Activated CD8-positive, alpha-beta memory T cell treated with anti-CD3 and anti-CD28 coated beads, Interleukin-2, amount 50 U/mL, for 24 hours (primary cell): ENCODE results near the gene CLEC18A.
"Not testable (repeated sequence)": the region's sequence is repeated elsewhere in the genome, so short reads cannot be mapped to it uniquely, and the experiment has no call there.

Experiments used
- DNase-seq: peaks from one replicate; pipeline ENCODE4 v3.0.0-alpha.2; 2020; ENCODE audit errors: extremely low read depth

CLEC18A gene

DNA sequence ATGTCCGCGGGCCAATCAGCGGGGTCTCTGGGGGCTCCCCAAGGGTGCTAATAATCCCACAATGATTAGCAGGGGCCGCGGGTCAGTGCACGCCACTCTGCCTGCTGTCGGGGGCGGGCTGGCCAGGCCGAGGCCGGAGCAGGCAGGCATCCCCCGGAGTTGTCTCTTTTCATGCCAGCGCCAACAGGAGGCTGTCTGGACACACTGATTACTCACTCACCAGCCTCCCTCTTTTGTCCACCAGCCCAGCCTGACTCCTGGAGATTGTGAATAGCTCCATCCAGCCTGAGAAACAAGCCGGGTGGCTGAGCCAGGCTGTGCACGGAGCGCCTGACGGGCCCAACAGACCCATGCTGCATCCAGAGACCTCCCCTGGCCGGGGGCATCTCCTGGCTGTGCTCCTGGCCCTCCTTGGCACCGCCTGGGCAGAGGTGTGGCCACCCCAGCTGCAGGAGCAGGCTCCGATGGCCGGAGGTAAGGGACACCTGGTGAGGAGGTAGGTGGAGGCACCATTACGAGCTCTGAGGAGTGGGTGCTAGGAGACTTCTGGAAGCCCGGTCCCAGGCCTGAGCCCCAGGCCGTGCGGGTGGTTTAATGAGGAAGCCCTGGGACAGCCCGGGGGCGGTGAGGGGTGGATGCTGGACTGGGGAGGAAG lies at the start of gene CLEC18A:
CLEC18A (plus strand) TSS at position 318 of the 655 bp plus-strand sequence; CDS start at position 351, 33 bp downstream.
- DNase-seq = not testable (repeated sequence)

DNA sequence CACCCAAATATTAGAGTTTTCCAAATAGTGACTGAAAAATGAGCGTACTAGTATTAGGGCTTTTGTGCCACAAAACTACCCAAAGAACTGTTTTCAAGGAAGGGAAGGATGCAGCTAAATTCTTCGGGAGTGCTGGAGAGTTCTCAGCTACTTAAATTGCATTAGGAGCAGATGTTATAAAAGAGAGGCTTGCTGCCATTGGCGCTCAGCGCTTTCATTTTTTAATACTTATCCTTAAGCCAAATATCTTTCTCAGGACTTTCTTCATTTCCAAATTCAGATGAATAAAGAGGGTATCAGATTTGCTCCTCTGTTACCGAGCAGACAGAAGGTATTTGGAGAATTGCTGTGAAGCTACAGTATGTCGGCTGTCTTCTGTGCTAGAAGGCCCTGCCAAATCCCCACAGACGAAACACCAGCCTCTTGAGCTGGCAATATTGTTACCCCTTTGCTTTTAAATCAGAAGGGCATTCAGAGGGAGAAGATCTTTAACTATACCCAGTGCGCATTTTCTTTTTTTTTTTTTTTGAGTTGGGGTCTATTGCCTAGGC lies 47.2 kb upstream of the CLEC18A start:
- DNase-seq = no peak

DNA sequence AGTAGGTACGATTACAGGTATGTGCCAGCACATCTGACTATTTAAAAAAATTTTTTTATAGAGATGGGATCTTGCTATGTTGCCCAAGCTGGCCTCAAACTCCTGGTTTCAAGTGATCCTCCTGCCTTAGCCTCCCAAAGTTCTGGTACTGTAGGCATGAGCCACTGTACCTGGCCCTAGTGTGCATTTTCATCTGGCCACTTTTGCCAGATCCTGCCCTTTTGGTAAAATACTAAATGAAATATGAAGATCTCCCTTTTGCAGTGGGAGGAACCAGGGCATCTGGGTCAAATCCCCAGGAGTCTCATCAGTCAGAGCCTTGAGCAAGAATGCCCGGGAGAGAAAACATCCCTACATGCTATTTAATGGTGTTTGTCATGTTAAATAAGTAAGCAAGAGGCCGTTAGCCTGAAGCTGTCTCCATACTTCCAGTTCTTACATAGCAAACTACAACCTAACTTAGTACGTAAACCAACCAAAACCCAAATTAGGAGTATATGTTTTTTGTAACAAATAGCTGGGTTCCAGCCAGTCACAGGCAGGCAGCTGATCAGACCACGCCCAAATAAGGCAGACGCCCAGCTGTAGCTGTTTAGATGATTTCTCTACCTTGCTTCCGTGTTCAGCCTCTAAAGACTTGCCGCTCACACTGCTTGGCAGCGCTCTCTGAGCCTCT lies 46.5 kb upstream of the CLEC18A start:
- no peak for DNase-seq

DNA sequence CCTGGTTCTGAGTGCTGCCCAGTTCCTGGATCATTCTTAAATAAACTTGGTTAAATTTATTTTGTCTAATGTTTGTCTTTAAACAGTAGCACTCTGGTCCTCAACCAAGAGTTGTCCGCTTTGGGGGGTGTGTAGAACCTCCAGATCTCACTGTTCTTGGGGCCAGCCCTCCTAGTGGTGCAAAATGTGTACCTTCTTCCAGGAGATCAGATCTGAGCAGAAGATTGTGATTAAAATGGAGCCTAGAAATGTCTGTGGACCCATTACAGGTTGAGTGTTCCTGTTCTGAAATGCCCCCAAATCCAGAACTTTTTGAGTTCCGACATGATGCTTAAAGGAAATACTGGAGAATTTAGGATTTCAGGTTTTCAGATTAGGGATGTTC lies 46.0 kb upstream of the CLEC18A start:
- DNase-seq = no peak

DNA sequence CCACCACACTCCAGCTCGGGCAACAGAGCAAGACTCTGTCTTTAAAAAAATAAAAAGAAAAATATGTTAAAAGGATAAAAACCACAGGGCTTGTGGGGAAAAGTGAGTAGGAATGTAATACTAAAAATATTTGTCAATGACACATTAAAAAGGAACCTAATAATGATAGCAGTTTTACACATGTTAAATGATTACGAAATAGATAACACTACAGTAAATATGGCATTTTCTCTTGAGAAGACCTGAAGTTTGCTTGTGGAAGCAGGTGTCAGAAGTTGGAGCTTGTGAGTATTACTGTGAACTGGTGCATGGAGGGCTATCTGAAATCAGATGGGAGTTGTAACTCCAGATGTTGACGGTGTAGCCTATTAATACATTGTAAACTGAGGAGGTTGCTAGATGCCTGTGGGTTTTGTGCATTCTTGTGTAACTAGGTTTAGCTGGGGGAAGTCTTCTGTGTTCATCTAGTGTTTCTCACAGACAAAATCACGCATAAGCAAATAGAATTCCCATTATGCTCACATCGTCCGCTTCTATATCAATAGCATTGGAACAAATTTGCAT lies 44.2 kb upstream of the CLEC18A start:
- no peak for DNase-seq

DNA sequence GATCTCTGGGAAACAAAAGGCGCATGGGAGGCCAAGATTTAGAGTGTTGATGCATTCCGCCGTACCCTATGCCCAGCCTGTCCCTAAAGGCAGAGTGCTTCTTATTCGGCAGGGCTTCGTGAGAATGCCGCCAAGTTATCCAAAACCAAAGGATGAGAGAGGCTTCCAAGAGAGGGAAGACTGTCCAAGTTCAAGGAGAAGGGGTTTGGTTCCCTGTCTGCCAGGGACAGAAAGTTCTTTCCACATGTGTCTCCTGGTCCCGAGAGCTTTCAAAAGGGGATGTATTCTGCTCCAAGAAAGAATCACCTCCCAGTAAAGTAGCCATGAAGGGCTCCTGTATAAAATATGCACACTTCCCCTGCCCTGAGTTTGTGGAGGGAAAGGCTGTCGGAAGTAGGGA lies 42.1 kb upstream of the CLEC18A start:
- no peak for DNase-seq

DNA sequence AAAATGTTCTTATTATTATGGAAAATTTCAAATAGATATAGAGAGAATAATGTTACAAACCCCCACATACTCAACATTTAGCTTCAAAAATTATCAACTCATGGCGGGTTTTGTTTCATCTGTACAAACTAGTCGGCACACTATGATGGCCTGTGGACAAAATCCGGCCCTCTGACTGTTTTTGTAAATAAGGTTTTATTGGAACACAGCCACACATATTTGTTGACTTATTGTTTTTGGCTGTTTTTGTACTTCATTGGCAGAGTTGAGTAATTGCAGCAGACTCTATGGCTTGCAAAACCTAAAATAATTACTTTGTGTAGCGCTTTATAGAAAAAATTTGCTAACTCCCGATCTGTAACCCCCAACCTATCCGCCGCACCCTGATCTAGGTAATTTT lies 41.4 kb upstream of the CLEC18A start:
- DNase-seq = no peak

DNA sequence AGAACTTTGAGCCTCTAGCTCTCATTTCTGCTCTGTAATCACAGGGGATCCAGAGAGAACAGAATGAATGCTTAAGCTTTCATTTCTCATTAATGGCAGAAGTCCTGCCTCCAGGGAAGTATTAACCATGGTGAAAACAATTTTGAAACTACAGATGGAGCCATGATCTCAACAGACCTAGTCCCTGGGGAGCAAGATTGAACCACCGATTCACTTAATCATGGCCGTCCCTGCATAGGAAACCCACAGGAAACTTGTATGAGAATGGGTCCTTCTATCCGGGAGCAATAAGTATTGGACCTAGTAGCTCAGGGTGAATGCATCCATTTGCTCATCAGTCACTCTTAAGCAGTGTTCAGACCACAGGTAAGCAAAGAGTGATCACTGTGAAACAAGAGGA lies 40.2 kb upstream of the CLEC18A start:
- no peak for DNase-seq

DNA sequence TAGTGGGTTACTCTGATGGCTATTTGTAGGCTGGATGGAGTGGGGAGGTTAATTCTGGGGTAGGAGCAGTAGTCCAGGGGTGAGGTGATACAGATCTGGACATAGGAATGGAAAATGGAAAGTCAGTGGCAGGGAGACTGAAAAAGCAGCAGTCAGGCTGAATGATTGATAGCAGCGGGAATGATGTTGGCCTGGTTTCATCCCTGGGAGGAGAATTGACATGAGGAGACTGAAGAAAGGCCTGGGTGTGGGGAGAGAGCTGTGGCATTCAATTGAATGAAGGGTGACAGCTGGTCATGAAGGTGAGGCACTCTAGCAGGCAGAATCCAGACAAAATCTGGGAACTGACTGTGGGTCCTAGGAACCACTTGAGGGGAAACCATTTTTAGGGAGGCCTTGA lies 34.7 kb upstream of the CLEC18A start:
- DNase-seq = no peak

DNA sequence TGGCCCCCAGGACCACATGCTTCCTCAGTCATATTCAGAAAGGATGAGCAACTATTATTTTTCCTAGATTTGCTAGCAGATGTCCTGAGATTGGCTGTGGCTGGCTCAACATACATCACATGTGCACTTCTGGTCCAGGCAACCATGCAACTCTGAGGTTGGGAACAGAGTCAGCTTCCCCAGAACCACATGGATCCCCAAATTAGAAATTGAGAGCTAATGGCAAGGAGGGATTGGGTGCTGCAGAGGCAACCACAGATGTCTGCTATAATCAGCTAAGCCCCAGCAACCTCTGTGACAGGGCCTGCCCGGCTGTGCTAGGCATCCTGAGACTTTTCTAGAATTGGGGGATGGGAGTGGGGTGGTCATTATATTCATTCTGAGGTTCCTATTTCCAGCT lies 33.8 kb upstream of the CLEC18A start:
- no peak for DNase-seq

DNA sequence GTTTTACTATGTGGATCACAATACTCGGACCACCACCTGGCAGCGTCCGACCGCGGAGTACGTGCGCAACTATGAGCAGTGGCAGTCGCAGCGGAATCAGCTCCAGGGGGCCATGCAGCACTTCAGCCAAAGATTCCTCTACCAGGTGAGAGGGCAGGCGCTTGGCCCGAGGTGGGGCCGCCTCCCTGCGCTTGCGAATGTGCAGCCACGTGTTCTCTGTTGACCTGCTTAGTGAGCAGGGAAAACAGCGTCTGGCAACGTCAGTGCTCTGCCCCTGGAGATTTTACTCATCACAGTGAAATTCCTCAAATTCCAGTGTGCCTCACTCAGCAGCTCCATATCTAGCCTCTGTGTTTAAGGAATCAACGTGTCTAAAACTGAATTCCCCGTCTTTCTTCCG lies 33.4 kb upstream of the CLEC18A start:
- DNase-seq = no peak

DNA sequence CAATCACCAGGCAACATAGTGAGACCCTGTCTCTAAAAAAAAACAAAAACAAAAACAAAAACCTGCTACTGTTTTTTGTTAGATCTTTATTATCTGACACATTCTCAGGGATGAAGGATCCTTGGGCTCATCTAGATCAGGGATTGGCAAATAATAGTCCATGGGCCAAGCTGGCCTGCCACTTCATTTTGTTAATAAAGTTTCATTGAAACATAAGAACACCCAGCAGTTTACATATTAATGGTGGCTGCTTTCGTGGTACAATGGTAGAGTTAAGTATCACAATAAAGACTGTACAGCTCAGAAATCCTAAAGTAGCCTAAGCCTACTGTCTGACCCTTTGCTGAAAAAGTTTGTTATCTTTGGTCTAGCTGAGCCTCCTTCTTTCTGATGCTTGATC lies 32.9 kb upstream of the CLEC18A start:
- DNase-seq = no peak

DNA sequence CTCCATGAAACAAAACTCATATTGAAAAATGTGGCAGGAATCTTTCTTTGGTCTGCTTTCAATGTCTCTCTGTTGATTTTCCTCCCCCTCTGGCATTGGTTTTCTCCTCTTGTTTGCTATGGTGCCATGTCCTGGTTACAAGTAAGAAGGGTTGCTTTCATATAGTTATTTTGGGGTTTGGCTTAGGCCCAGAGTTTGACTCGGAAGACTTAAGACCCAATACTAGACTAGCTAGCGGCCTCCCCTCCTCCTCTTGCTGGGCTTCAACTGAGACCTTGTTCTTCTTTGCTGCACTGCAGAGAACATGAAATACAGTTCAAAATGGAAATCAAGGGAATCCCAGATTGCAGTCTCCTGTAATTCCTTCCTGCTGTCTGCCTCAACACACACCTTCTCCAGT lies 30.0 kb upstream of the CLEC18A start:
- no peak for DNase-seq

DNA sequence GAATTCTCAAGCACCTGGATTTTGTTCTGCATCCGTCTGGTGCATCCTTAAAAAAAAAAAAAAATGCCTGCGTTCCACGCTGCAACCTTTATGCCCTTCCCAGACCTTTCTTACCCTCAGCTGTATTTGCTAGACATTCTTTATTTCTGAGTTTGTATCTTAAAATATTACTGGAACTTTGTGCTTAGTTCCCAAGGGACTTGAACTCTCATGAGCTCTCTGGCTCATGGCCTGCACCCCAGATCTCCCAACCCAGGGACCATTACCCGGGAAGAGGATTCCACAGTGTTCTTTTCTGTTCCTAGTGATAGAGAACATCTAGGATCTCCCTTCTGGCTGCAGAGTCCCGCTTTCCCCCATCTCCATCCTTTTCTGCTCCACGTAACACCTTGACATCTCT lies 28.9 kb upstream of the CLEC18A start:
- no peak for DNase-seq

DNA sequence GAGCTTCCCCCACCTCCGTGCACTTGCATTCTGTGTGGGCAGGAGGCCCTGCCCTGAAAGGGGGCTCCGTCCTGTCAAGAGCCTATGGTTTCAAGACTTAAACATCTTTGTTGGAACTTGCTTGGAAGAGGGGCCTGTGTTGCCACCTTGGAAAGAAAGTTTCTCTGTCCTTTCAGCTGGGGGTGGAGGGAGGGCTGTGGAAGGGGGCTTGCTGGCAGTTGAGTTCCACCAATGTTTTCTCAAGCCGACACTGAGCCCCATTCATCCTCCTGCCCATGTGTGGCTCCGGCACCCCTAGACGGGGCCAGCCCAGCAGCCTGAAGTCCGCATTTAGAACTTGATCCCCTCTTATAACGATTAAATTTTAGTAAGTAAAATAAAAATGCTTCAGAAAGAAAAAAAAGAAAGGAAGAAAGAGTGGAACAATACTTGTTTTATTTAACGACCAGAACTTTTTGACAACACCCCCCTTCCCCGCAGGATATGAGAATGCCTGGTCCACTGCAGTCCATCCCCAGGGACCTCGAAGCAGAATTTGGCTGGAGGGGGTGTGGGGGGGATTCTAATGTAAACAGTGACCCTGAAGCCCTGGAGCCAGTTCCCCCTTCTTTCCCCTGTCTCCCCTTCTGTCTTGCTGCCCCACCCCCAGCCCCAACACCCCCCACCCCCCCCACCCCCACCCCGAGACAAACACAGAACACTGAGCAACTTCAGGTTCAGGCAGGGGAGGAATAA lies 26.9 kb upstream of the CLEC18A start:
- no peak for DNase-seq

DNA sequence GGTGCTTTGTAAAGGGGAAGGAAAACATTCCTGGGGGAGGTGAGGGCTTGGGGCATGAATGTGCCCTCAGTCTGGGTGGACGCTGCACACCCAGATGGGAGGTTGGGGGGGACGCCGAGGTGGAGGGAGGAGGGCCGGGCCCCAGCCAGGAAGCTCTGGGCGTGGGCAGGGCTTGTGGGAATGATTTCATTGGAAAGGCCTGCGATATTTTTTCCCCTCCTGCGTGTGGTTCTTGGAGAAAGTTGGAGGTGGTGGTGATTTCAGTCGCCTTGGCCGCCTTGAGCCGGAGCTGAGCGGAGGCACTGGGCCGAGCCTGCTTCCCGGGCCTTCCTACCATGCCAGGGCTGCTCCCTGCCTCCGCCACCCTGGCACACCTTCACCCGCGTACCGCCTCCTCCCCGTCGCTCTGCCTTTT lies 26.4 kb upstream of the CLEC18A start:
- DNase-seq = no peak

DNA sequence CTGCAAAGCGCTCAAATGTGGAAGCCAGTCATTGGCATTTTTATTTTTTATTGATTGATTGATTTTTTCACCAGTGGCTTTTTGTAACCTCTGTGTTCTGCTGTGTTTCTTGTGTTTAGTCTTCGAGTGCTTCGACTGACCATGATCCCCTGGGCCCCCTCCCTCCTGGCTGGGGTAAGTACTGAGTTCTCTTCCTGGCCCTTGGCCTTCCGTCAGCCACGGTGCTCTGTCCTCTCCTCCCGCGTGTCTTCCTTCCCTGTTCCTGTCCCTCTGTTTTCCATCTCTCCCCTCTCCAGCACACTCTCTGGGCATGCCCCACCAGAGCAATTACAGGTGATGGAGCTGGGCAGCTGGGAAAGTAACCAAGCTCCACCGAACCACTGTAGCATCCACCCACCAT lies 25.8 kb upstream of the CLEC18A start:
- no peak for DNase-seq

DNA sequence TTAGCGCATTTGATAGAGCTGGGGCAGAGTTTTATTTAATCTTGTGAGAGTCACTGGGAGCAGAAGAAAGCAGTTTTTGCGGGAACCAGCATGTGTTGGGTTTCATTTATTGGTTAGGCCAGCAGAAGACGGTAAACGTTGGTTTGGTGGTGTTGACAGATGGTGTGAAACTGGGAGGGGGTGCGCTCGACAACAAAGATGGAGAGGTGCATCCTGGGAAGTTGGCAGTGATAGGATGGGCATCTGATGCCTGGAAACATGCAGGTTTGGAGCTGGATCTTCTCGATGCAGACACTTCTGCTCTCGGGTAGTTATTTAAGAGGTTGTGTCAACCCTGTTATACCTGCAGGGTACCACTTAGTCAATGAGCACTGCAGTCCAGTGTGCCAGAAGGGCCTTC lies 24.9 kb upstream of the CLEC18A start:
- no peak for DNase-seq

DNA sequence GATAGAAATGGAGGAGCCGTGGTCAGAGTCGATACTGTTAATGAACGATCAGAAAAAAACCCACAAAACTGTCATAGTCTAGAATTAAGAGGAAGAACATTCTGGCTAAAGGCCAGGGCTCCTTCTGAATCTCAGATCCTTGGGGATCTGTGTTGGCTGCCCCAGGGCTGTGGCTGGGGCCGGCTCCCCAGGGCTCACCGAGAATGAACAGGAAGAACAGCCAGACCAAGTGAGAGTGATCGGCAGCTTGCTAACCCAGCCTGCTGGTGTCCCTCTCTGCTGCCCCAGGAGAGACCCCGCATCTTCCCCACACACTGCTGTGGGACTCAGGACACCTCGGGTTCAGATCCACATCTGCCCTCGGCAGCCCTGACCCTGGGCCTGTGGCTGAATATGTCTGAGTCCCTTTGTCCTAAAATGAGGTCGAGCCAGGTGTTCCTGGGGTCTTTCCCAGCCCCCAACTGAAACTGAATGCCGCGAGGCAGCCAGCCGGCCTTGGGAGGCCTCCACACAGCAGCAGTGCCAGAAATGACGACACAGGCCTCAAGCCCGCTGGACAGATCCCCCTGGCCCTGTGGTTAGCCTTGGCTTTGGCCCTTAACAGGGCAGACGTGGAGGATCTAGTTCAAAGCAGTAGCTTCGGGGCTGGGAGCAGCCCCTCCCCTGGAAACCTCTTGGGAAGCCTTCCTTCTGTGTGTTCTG lies 23.9 kb upstream of the CLEC18A start:
- no peak for DNase-seq

DNA sequence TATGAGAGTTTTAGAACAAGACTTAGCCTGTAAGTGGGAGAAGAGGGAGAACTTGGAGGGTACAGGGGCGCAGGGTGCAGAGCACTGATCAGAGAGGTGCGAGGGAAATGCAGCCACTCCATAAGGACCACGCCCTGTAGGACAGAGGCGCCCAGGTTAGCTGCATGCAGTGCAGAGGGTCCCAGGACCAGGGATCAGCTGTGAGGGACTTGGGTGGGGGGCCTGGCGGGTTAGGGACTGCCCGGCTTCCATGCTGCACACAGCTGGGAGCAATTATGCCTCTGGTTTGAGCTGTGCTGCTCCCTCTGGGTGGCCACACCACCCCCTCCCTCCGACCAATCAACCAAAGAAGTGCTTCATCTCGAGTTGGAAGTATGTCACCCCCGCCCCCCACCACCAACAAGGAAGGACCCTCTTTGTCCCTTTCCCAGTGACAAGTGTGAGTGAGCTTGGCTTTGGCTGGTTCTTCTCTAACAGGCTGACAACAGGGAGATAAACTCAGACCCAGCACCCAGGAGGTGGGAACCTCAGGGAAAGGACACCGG lies 22.2 kb upstream of the CLEC18A start:
- no peak for DNase-seq

DNA sequence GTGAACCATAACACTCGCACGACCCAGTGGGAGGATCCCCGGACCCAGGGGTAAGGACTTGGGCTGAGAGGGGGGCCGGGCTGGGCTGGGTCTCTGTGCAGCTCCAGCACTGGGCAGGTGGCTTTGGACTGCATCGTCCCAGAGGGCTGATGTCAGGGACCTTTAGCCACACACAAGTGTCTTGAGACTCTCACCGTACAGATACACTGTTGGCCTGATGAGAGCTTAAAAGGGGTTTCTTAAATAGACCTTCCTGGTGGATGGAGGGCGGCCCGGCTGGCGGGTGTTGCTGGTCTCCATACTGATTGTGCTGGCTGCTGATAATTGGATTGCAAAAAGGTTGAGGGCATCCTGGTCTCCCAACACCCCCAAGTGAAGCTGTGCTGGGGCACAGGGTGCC lies 21.7 kb upstream of the CLEC18A start:
- no peak for DNase-seq
